ENCODE results near the gene FGFR2.
"Not testable (repeated sequence)": the region's sequence is repeated elsewhere in the genome, so short reads cannot be mapped to it uniquely, and the experiment has no call there.

The FGFR2 gene

GRCh38 chr10:121526135-121526790 lies 72.0 kb downstream of the FGFR2 start:
- no peak overlapping the region for H3K4me3 ChIP-seq (ENCODE audit: low read depth, low read length)
- no peak for DNase-seq (ENCODE audit: low read depth)
- no peak for TF ChIP-seq CTCF (IDR thresholded peaks at IDR 0.05; ENCODE audit: insufficient read depth, low read depth, low read length, missing control alignments)

GRCh38 chr10:121525251-121526134 lies 72.8 kb downstream of the FGFR2 start:
- DNase-seq (ENCODE audit: low read depth) = no peak
- H3K4me3 ChIP-seq (ENCODE audit: low read depth, low read length) = no peak overlapping the region
- no peak for TF ChIP-seq CTCF (IDR thresholded peaks at IDR 0.05; ENCODE audit: insufficient read depth, low read depth, low read length, missing control alignments)

GRCh38 chr10:121524157-121524817 lies 74.0 kb downstream of the FGFR2 start:
- TF ChIP-seq CTCF (IDR thresholded peaks at IDR 0.05; ENCODE audit: insufficient read depth, low read depth, low read length, missing control alignments) = no peak
- DNase-seq (ENCODE audit: low read depth) = no peak
- H3K4me3 ChIP-seq (ENCODE audit: low read depth, low read length) = no peak overlapping the region

GRCh38 chr10:121522831-121523230 lies 75.4 kb downstream of the FGFR2 start:
- DNase-seq (ENCODE audit: low read depth) = no peak
- H3K4me3 ChIP-seq (ENCODE audit: low read depth, low read length) = no peak overlapping the region
- TF ChIP-seq CTCF (IDR thresholded peaks at IDR 0.05; ENCODE audit: insufficient read depth, low read depth, low read length, missing control alignments) = no peak

GRCh38 chr10:121521794-121522556 lies 76.3 kb downstream of the FGFR2 start:
- no peak for TF ChIP-seq CTCF (IDR thresholded peaks at IDR 0.05; ENCODE audit: insufficient read depth, low read depth, low read length, missing control alignments)
- no peak for DNase-seq (ENCODE audit: low read depth)
- no peak overlapping the region for H3K4me3 ChIP-seq (ENCODE audit: low read depth, low read length)

- not testable (repeated sequence) for H3K4me3 ChIP-seq (ENCODE audit: low read depth, low read length); DNase-seq (ENCODE audit: low read depth)
These were observed 77.7 kb downstream of the FGFR2 start for GRCh38 chr10:121520526-121520925.
